HG03565 (cell line): ENCODE measurements around the gene SLC44A5.
A peak's percentile ranks its signal among the peaks of the same experiment; 100 is the strongest.
"Not testable (repeated sequence)": the region's sequence is repeated elsewhere in the genome, so short reads cannot be mapped to it uniquely, and the experiment has no call there.

Experiments
- ATAC-seq: cut with Tn5 transposase; IDR thresholded peaks from one replicate; pipeline ENCODE4 v1.9.1; 2021; ENCODE audit warnings: mild to moderate bottlenecking, moderate library complexity; ENCODE audit not compliant: unreplicated experiment

Gene SLC44A5

GRCh38 chr1:75305061-75305460 lies 305.9 kb downstream of the SLC44A5 start:
- no peak for ATAC-seq

GRCh38 chr1:75293270-75293669 lies 317.6 kb downstream of the SLC44A5 start:
- no peak for ATAC-seq

GRCh38 chr1:75292013-75292412 lies 318.9 kb downstream of the SLC44A5 start:
- no peak for ATAC-seq

DNA sequence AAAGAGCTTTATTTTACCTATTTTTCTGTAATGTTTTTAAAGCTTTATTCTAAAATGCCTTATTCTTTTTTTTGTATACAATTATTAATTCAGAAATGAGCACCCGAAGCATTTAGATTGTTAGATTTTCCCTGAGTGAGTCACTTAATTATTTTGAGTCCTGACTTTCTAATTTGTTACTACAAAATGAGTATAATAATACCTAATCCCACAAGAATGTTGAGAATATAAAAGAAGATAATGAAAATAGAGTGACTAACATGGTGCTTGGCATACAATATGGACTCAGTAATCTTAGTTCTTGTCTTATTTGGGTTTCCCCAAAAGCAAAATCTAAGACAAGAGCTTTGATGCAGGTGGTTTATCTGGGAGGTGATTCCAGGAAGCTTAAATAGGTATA lies 334.5 kb downstream of the SLC44A5 start:
- no peak for ATAC-seq

GRCh38 chr1:75275631-75276030 lies 335.3 kb downstream of the SLC44A5 start:
- ATAC-seq: no peak

DNA sequence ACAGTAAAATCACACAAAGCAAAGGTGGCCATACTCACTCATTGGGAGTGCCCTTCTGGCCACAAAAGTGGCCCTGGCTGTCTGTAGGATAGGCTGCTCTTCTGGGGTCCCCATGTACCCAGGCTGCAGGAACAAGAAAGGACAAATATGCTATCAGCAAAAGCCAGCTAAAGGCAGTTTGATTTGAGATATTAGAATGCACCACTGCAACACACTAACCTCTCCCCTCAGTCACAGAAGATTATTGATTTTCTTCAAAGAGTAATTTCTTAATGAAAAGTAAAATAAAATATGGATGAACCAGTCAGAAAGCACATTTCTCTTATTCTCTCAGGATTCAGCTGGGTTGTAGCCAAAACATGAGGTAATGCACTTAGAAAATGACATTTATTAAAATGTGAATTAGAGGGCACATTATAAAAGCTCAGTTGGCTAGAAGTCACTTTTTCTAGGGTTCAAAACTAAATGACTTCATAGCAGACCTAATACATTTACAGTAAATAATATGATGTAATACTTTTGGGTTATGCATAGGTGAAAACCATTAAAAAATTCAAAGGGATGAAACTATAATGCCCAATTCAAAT lies 335.9 kb downstream of the SLC44A5 start:
- no peak for ATAC-seq

- ATAC-seq: no peak
Measured at GRCh38 chr1:75273110-75273509, 337.8 kb downstream of the SLC44A5 start.

DNA sequence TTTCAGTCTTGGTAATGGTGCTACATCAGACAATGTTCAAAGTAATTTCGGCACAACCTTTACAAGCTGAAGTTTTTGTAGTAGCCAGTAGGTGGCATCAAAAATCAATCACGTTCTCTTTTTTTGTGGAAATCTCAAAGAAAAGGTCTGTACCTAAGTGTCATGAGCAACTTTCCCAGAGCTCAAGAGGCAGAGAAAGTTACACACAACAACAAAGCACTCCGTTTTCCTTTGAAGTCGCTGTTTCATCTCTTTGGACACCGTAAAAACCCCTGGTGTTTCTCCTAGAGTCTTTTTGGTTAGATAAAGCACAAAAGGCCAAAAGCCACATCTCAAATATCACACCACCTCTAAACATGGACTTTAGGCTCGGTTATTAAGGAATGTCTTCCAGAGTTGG lies 345.1 kb downstream of the SLC44A5 start:
- peak; percentile 92 for ATAC-seq

- no peak for ATAC-seq
Measured at GRCh38 chr1:75264112-75264511, 346.8 kb downstream of the SLC44A5 start.

GRCh38 chr1:75263616-75264015 lies 347.3 kb downstream of the SLC44A5 start:
- not testable (repeated sequence) for ATAC-seq

GRCh38 chr1:75261946-75262345 lies 349.0 kb downstream of the SLC44A5 start:
- ATAC-seq: not testable (repeated sequence)

GRCh38 chr1:75258351-75258750 lies 352.6 kb downstream of the SLC44A5 start:
- ATAC-seq: no peak

- ATAC-seq: no peak
Measured at GRCh38 chr1:75257424-75257823, 353.5 kb downstream of the SLC44A5 start.

DNA sequence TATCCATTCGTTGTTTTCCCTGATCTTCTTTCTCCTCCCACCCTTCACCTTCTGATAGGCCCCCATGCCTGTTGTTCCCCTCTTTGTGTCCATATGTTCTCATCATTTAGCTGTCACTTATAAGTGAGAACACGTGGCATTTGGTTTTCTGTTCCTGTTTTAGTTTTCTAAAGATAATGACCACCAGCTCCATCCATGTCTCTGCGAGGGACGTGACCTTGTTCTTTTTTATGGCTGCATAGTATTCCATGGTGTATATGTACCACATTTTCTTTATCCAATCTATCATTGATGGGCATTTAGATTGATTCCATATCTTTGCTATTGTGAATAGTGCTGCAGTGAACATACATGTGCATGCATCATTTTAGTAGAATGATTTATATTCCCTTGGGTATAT lies 360.8 kb downstream of the SLC44A5 start:
- not testable (repeated sequence) for ATAC-seq

DNA sequence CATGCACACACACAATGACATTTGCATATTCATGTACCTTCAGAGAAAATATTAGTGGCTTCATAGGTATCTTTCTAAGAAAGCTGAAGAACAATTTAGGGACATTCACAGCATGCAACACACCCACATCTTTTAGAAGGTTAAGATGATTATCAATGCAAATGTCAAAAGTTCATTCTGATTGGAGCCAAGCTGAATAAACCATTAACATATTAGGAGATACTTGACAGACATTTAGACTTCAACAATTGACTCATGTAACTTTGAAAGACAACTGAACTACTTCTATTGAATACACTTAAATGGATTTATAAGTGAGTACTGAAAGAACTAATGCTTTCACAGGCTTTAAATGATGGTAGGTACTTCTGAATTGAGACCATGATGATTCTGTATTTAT lies 365.7 kb downstream of the SLC44A5 start:
- ATAC-seq: no peak

DNA sequence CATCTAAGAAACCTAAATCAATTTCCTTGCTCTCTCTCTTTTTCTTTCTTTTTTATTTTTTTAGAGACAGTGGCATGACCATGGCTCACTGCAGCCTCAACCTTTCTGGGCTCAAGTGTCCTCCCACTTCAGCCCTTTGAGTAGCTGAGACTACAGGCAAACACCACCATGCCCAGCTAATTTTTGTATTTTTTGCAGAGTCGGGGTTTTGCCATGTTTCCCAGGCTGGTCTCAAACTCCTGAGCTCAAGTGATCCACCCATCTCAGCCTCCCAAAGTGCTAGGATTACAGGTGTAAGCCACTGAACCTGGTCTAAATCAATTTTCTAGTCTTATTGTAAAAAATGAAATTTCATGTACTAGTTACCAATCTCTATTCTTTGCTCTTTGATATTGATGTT lies 367.8 kb downstream of the SLC44A5 start:
- ATAC-seq: no peak

GRCh38 chr1:75237316-75237715 lies 373.6 kb downstream of the SLC44A5 start:
- ATAC-seq: no peak

DNA sequence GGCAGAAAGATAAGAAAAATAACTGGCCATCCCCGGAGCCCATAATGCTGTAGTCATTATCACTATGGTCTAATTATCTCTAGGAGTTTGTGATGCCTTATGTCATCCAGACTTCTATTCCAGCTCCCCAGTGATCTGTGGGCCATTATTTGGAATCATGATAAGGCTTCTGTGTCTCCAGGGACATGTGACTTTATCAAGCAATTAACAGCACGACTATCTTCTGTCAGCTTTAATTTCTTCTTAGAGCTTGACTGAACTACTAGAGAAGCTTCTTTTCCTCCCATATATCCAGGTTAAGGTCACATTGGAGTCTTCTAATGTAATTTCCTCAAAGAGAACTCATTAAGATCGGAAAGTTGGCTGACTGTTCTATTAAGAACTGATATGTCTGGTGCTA lies 376.4 kb downstream of the SLC44A5 start:
- ATAC-seq: no peak

GRCh38 chr1:75233302-75233929 lies 377.5 kb downstream of the SLC44A5 start:
- peak; percentile 94 for ATAC-seq

DNA sequence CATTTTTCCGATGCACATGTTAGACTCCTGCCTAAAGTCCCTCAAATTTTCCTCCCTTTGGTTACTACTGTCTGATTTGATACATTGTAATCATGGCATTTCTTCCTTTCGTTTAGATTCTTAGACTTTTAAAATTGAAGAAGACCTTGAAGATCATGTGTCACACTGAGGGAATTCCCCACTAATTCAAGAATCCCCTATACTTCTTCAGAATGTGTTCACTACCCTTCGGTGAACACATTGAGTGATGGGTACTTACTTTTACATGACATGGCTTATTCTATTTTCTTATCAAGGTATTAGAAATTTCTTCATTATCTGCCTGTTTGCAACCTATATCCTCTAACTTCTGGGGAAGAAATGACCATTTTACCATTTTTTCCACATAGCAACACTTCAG lies 390.8 kb downstream of the SLC44A5 start:
- ATAC-seq: no peak

- no peak for ATAC-seq
Measured at GRCh38 chr1:75214017-75214416, 396.9 kb downstream of the SLC44A5 start.

GRCh38 chr1:75211648-75212047 lies 399.3 kb downstream of the SLC44A5 start:
- ATAC-seq: no peak

DNA sequence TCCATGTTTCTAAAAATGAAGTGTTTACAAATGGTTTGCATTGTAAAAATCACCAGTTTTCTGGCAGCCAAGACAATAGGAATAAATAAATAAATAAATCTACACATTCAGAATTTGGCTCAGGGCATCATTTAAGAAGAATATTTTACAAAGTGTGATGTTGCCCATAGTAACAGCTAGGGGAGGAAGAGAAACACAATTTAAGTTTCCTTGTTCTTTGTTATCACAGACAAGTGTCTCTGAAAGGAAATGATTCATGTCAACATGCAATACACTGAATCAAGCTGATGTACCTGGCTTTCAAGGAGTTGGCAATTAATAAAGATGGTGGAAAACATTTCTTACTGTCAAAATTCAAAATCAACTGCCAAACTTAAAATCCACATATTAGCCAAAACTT lies 402.1 kb downstream of the SLC44A5 start:
- no peak for ATAC-seq
